Breast epithelium (tissue), 3 donors: Measurements from ENCODE around the gene DDIT3.

Experiments used
- POLR2A ChIP-seq: fragments of 450-650 bp; IDR thresholded peaks from one replicate; pipeline ENCODE4 v1.6.1; 2016; ENCODE audit warnings: antibody characterized with exemption, mild to moderate bottlenecking, moderate library complexity
- POLR2AphosphoS5 ChIP-seq, 3 donors: sonication (generic); formaldehyde crosslinking; IDR thresholded peaks; one replicate each; pipeline ENCODE4 v1.6.1; 2017; ENCODE audit warnings: antibody characterized with exemption in 3 of 3
- TF ChIP-seq, protein P1 (sequence below), 3 donors: fragments of 450-650 bp; IDR thresholded peaks; one replicate each; pipeline ENCODE4 v1.5.1; 2016 to 2017; ENCODE audit warnings: antibody characterized with exemption in 3 of 3, mild to moderate bottlenecking in 3 of 3, moderate library complexity in 3 of 3

DNA sequence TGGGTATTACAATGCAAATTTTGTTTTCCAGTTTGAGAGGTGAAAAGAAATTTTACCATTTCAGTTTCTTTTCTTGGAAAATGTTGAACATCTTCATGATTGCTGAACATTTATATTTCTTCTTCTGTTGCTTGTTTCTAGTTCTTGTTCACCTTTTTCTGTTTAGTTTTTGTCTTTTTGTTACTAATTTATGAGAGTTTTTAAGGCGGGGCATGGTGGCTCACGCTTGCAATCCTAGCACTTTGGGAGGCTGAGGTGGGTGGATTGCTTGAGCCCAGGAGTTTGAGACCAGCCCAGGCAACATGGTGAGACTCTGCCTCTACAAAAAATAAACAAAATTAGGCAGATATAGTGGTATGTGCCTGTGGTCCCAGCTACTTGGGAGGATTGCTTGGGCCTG lies 40.2 kb upstream of the DDIT3 start:
- TF ChIP-seq POLR2A, result no peak
- TF ChIP-seq, protein P1, sequence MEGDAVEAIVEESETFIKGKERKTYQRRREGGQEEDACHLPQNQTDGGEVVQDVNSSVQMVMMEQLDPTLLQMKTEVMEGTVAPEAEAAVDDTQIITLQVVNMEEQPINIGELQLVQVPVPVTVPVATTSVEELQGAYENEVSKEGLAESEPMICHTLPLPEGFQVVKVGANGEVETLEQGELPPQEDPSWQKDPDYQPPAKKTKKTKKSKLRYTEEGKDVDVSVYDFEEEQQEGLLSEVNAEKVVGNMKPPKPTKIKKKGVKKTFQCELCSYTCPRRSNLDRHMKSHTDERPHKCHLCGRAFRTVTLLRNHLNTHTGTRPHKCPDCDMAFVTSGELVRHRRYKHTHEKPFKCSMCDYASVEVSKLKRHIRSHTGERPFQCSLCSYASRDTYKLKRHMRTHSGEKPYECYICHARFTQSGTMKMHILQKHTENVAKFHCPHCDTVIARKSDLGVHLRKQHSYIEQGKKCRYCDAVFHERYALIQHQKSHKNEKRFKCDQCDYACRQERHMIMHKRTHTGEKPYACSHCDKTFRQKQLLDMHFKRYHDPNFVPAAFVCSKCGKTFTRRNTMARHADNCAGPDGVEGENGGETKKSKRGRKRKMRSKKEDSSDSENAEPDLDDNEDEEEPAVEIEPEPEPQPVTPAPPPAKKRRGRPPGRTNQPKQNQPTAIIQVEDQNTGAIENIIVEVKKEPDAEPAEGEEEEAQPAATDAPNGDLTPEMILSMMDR (IDR thresholded peaks at IDR 0.05), result no peak
- no peak for TF ChIP-seq POLR2AphosphoS5 (IDR thresholded peaks at IDR 0.05)
